HEK293 (cell line): ENCODE data around the gene ARPC1B.

Experiments
- KLF1 ChIP-seq: fragments of 450-650 bp; formaldehyde crosslinking; IDR thresholded peaks from 2 replicates; pipeline ENCODE4 v1.5.1; 2016; ENCODE audit warnings: missing biosample characterization, missing genetic modification characterization
- KLF16 ChIP-seq: fragments of 450-650 bp; formaldehyde crosslinking; IDR thresholded peaks from 2 replicates; pipeline ENCODE4 v1.5.1; 2017; ENCODE audit warnings: missing biosample characterization, missing genetic modification characterization
- KLF8 ChIP-seq: fragments of 450-650 bp; formaldehyde crosslinking; IDR thresholded peaks from 2 replicates; pipeline ENCODE4 v1.5.1; 2016; ENCODE audit warnings: missing biosample characterization, missing genetic modification characterization
- PATZ1 ChIP-seq: fragments of 450-650 bp; formaldehyde crosslinking; IDR thresholded peaks from 2 replicates; pipeline ENCODE4 v1.5.1; 2016; ENCODE audit warnings: missing biosample characterization, missing genetic modification characterization
- PRDM1 ChIP-seq: fragments of 450-650 bp; formaldehyde crosslinking; IDR thresholded peaks from 2 replicates; pipeline ENCODE4; 2016; ENCODE audit warnings: missing biosample characterization, missing genetic modification characterization
- PRDM10 ChIP-seq: fragments of 450-650 bp; formaldehyde crosslinking; IDR thresholded peaks from 2 replicates; pipeline ENCODE4 v1.5.1; 2016; ENCODE audit warnings: missing biosample characterization, missing genetic modification characterization
- PRDM4 ChIP-seq: fragments of 450-650 bp; formaldehyde crosslinking; IDR thresholded peaks from 2 replicates; pipeline ENCODE4 v1.5.1; 2017; ENCODE audit warnings: missing biosample characterization, missing genetic modification characterization
- RBAK ChIP-seq: fragments of 450-650 bp; formaldehyde crosslinking; IDR thresholded peaks from 2 replicates; pipeline ENCODE4 v1.5.1; 2016; ENCODE audit warnings: missing biosample characterization, missing genetic modification characterization
- SP3 ChIP-seq: fragments of 450-650 bp; formaldehyde crosslinking; IDR thresholded peaks from 2 replicates; pipeline ENCODE4 v1.5.1; 2016; ENCODE audit warnings: missing biosample characterization, missing genetic modification characterization
- ZFP69B ChIP-seq: fragments of 450-650 bp; formaldehyde crosslinking; IDR thresholded peaks from 2 replicates; pipeline ENCODE4 v1.5.1; 2016; ENCODE audit warnings: missing biosample characterization, missing genetic modification characterization
- ZNF2 ChIP-seq: fragments of 450-650 bp; formaldehyde crosslinking; IDR thresholded peaks from 2 replicates; pipeline ENCODE4 v1.5.1; 2016; ENCODE audit warnings: missing biosample characterization, missing genetic modification characterization
- ZNF24 ChIP-seq: fragments of 450-650 bp; formaldehyde crosslinking; IDR thresholded peaks from 2 replicates; pipeline ENCODE4 v1.5.1; 2016; ENCODE audit warnings: missing biosample characterization, missing genetic modification characterization
- ZNF324 ChIP-seq: fragments of 450-650 bp; formaldehyde crosslinking; IDR thresholded peaks from 2 replicates; pipeline ENCODE4 v1.5.1; 2016; ENCODE audit warnings: missing biosample characterization, missing genetic modification characterization
- ZNF335 ChIP-seq: fragments of 450-650 bp; formaldehyde crosslinking; conservative IDR thresholded peaks from 2 replicates; pipeline ENCODE4 v1.5.1; 2016; ENCODE audit warnings: missing biosample characterization, missing genetic modification characterization
- ZNF510 ChIP-seq: fragments of 450-650 bp; formaldehyde crosslinking; IDR thresholded peaks from 2 replicates; pipeline ENCODE4 v1.5.1; 2018; ENCODE audit warnings: mild to moderate bottlenecking, missing genetic modification characterization, missing biosample characterization; ENCODE audit not compliant: insufficient replicate concordance
- ZNF600 ChIP-seq: fragments of 450-650 bp; formaldehyde crosslinking; IDR thresholded peaks from 2 replicates; pipeline ENCODE4 v1.5.1; 2016; ENCODE audit warnings: missing biosample characterization, missing genetic modification characterization
- ZNF610 ChIP-seq: fragments of 450-650 bp; formaldehyde crosslinking; IDR thresholded peaks from 2 replicates; pipeline ENCODE4 v1.5.1; 2016; ENCODE audit warnings: missing biosample characterization, missing genetic modification characterization, borderline replicate concordance
- ZNF660 ChIP-seq: fragments of 450-650 bp; IDR thresholded peaks from 2 replicates; pipeline ENCODE4 v1.5.1; 2018; ENCODE audit warnings: missing biosample characterization, mild to moderate bottlenecking, missing genetic modification characterization
- ZNF692 ChIP-seq: fragments of 450-650 bp; formaldehyde crosslinking; IDR thresholded peaks from 2 replicates; pipeline ENCODE4 v1.5.1; 2016; ENCODE audit warnings: missing biosample characterization, missing genetic modification characterization
- ZSCAN5A ChIP-seq: fragments of 450-650 bp; formaldehyde crosslinking; IDR thresholded peaks from 2 replicates; pipeline ENCODE4 v1.5.1; 2016; ENCODE audit warnings: missing biosample characterization, missing genetic modification characterization
- ZXDB ChIP-seq: fragments of 450-650 bp; formaldehyde crosslinking; IDR thresholded peaks from 2 replicates; pipeline ENCODE4 v1.5.1; 2016; ENCODE audit warnings: missing biosample characterization, missing genetic modification characterization

ARPC1B gene

GRCh38 chr7:99330314-99330961 lies 44.1 kb upstream of the ARPC1B start (continued):
- TF ChIP-seq ZNF335 (tag by site-specific recombination) (peak; percentile 92), KLF16 (tag by site-specific recombination) (peak; percentile 62; the same call in 1 of the 2 replicates), ZXDB (tag by site-specific recombination) (peak; percentile 44; the same call in 1 of the 2 replicates), ZNF2 (tag by site-specific recombination) (0 out of 2 replicates have a peak, but pooled peaks have one; percentile 55), ZNF324 (tag by site-specific recombination) (0 out of 2 replicates have a peak, but pooled peaks have one; percentile 60), PRDM1 (tag by site-specific recombination) (peak; percentile 65; the same call in 1 of the 2 replicates), ZNF692 (tag by site-specific recombination) (0 out of 2 replicates have a peak, but pooled peaks have one; percentile 16), PATZ1 (tag by site-specific recombination) (peak; percentile 58), KLF1 (tag by site-specific recombination) (peak; percentile 80), ZNF600 (tag by site-specific recombination) (peak; percentile 60; the same call in 1 of the 2 replicates), ZNF610 (peak; percentile 58; the same call in 1 of the 2 replicates), ZNF510 (tag by site-specific recombination) (peak; percentile 72), ZSCAN5A (tag by site-specific recombination) (peak; percentile 87; the same call in 1 of the 2 replicates), RBAK (tag by site-specific recombination) (peak; percentile 17; the same call in 1 of the 2 replicates), ZFP69B (tag by site-specific recombination) (peak; percentile 68), PRDM10 (tag by site-specific recombination) (0 out of 2 replicates have a peak, but pooled peaks have one; percentile 50), PRDM4 (tag by site-specific recombination) (0 out of 2 replicates have a peak, but pooled peaks have one; percentile 15), ZNF660 (0 out of 2 replicates have a peak, but pooled peaks have one; percentile 69), ZNF24 (tag by site-specific recombination) (peak; percentile 78; the same call in 1 of the 2 replicates), KLF8 (tag by site-specific recombination) (peak; percentile 44; the same call in 1 of the 2 replicates), SP3 (tag by site-specific recombination) (0 out of 2 replicates have a peak, but pooled peaks have one; percentile 29)
